Sigmoid colon (tissue), 4 donors: ENCODE data around the gene UBXN1.

Experiments
- EP300 ChIP-seq, 4 donors: sonication (generic); formaldehyde crosslinking; IDR thresholded peaks; one replicate each; pipeline ENCODE4 v1.6.1; 2017; ENCODE audit warnings: antibody characterized with exemption in 4 of 4
- POLR2A ChIP-seq, 2 donors: fragments of 450-650 bp; IDR thresholded peaks; one replicate each; pipeline ENCODE4 v1.6.1; 2016; ENCODE audit warnings: antibody characterized with exemption in 2 of 2, mild to moderate bottlenecking in 2 of 2, moderate library complexity in 2 of 2
- POLR2AphosphoS5 ChIP-seq, 4 donors: sonication (generic); formaldehyde crosslinking; IDR thresholded peaks; one replicate each; pipeline ENCODE4 v1.6.1; 2017; ENCODE audit warnings: antibody characterized with exemption in 4 of 4
- TF ChIP-seq, protein P1 (sequence below), 4 experiments: fragments of 450-650 bp in 3 of 4; fragments of 200-600 bp in 1 of 4; IDR thresholded peaks; one replicate each; pipeline ENCODE4 v1.5.1; 2016 to 2019; ENCODE audit warnings: antibody characterized with exemption in 4 of 4, mild to moderate bottlenecking in 3 of 4, moderate library complexity in 2 of 4

DNA sequence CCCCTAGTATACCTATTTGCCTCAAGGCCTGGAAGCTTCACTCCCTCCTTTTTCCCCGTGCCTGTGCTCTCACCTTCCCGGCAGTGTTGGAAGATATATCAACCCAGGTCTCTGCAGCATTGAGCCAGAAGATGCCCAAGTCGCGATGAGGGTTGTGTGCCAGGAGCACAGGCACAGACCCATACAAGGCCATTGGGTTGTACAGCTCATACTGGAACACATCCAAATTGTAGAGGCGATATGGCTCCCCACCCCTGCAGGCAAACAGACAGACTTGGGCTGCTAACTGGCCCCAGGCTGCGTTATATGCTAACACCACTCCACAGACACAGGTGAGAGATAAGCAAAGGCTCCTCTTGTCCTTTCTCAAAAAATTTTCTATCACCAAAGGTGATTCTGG is 46.4 kb downstream of the UBXN1 start:
- TF ChIP-seq, protein P1, sequence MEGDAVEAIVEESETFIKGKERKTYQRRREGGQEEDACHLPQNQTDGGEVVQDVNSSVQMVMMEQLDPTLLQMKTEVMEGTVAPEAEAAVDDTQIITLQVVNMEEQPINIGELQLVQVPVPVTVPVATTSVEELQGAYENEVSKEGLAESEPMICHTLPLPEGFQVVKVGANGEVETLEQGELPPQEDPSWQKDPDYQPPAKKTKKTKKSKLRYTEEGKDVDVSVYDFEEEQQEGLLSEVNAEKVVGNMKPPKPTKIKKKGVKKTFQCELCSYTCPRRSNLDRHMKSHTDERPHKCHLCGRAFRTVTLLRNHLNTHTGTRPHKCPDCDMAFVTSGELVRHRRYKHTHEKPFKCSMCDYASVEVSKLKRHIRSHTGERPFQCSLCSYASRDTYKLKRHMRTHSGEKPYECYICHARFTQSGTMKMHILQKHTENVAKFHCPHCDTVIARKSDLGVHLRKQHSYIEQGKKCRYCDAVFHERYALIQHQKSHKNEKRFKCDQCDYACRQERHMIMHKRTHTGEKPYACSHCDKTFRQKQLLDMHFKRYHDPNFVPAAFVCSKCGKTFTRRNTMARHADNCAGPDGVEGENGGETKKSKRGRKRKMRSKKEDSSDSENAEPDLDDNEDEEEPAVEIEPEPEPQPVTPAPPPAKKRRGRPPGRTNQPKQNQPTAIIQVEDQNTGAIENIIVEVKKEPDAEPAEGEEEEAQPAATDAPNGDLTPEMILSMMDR (IDR thresholded peaks at IDR 0.05), result no peak
- no peak for TF ChIP-seq POLR2AphosphoS5 (IDR thresholded peaks at IDR 0.05)
- no peak for TF ChIP-seq POLR2A (IDR thresholded peaks at IDR 0.05)
- no peak for TF ChIP-seq EP300 (IDR thresholded peaks at IDR 0.05)
